ENCODE data around the gene IFNA13. TPM values are rescaled to one million over a fixed set of nuclear protein-coding genes. Genes with fewer than 3 reads are reported as not detected.

Gene IFNA13
- total RNA-seq, 3 donors from 2014 or later: not detected

DNA sequence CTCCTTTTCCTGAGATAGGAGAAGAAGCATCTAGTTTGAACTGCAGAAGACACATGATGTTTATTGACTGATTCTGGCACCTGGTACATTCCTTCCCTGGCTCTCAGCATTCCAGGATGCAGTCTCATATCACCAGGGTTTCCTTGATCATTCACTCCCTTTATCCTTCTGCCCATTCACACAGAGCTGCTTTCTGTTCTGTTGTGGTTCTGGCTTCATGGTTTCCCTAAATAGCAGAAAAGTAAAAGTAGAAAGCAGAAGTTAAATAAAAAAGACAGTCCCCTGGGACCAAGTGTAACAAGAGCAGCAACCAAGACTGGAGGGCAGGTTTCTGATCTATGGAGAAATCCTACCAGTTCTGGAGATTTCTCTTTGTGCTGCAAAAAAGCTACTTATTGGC lies 44.2 kb upstream of the IFNA13 start:
- Histone ChIP-seq H3K9me3 (no peaks in the 10 kb centered on the region), H3K27me3 (no peaks in the 10 kb centered on the region), H3K4me1 (no peaks in the 10 kb centered on the region), H3K36me3 (no peaks in the 10 kb centered on the region), H3K4me3 (no peak overlapping the region), H3K27ac (no peak overlapping the region)
- intact Hi-C loops (cut with DNase I; ENCODE audit: low total_unique reads): no loop called here
- DNase-seq (ENCODE audit: low spot score in 2 of 2): no peak
- TF ChIP-seq POLR2A (IDR thresholded peaks at IDR 0.05) (no peak), CTCF (IDR thresholded peaks at IDR 0.05) (no peak), POLR2AphosphoS5 (IDR thresholded peaks at IDR 0.05) (no peak)

DNA sequence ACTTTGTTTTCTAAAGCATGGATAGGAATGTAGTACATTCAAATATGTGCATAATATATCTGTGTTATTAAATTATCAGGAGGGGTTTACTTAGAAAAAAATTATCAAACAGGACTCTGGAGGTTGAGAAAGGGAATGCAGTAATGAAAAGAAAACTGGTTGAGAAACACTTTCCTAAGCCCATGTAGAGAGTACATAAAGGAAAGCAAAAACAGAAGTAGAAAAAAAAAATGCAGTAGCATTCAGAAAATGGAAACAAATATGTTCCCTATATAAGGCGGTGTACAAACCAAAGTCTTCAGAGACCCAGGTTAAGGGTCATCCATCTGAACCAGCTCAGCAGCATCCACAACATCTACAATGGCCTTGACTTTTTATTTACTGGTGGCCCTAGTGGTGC lies 41.0 kb upstream of the IFNA13 start, which contains the start of gene IFNA8:
Gene IFNA8 (plus strand): TSS at position 301 of the 400 bp plus-strand sequence. CDS start 60 bp downstream, at position 361.
- H3K36me3 ChIP-seq: no peaks in the 10 kb centered on the region
- TF ChIP-seq POLR2AphosphoS5 (IDR thresholded peaks at IDR 0.05): no peak
- no peak for TF ChIP-seq CTCF (IDR thresholded peaks at IDR 0.05)
- TF ChIP-seq POLR2A (IDR thresholded peaks at IDR 0.05): no peak
- no peaks in the 10 kb centered on the region for H3K4me1 ChIP-seq
- DNase-seq (ENCODE audit: low spot score in 2 of 2): no peak
- H3K27ac ChIP-seq: no peak within 1 kb of the TSS
- intact Hi-C loops (cut with DNase I; ENCODE audit: low total_unique reads): no loop called here
- H3K9me3 ChIP-seq: no peaks in the 10 kb centered on the region
- no peak within 1 kb of the TSS for H3K4me3 ChIP-seq
- H3K27me3 ChIP-seq: no peaks in the 10 kb centered on the region

DNA sequence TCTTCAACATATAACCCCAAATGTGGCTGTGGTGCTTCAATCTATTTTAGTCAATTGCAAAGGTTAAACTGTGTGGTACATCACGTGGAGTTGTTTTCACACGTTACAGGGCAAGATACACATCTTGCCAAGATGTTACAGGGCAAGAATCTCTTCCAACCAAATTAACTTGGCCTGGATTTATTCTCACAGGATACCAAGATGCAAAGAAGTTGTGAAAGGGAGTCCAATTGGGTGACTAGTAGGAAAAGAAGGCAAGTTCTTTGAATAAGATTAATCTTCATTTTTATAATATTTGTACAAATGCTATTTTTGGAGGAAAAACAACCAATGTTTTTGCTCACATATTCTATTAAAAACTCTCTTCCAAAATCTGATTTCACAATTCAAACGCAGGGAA lies 36.3 kb upstream of the IFNA13 start:
- H3K36me3 ChIP-seq: no peaks in the 10 kb centered on the region
- no peaks in the 10 kb centered on the region for H3K9me3 ChIP-seq
- no peak overlapping the region for H3K27ac ChIP-seq
- H3K4me3 ChIP-seq: no peak overlapping the region
- TF ChIP-seq POLR2AphosphoS5 (IDR thresholded peaks at IDR 0.05): no peak
- TF ChIP-seq CTCF (IDR thresholded peaks at IDR 0.05): no peak
- TF ChIP-seq POLR2A (IDR thresholded peaks at IDR 0.05): no peak
- intact Hi-C loops (cut with DNase I; ENCODE audit: low total_unique reads): no loop called here
- peaks cover 0 to 4% of the 10 kb centered on the region in 2 donors for H3K4me1 ChIP-seq
- DNase-seq (ENCODE audit: low spot score in 2 of 2): no peak
- peaks cover 0 to 31% of the 10 kb centered on the region in 2 donors for H3K27me3 ChIP-seq

DNA sequence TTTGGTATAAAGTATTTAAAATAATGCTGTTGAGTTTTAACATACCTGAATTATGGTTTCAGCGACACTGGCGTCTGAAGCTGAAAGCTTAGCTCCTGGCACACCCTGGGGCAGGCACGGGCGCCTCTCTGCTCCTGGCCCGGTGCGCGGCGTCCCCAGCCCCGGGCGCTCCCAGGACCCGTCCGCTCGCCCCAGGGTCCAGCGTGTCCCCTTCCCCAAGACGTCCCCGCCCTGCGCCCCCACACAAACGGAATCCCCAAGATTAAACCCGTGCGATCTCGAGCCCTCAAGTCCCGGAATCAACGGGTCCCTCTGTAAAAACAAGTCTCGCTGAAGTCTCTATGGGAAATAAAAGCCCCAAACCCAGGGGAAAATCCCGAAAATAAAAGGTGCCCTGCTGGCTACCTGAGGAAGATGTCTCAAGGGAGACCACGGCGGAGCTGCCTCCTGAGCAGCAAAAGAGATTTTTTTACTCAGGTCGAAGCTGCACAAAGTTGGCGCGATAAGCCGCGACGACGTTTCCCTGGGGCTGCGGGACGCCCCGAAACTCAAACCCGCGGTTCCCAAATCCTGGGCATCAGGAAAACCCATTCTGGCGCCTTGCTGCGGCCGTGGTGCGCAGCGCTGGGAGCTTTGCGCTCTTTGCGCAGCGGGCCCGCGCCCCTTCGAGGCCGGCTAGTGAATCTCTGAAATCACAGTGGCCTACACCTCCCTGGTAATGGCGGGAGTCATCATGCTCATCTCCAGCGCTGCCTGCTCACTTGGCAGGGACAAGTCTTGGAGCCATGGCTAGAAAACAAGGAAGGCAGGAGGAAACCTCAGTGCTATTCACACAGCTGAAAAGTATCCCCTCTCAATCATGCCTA lies 34.8 kb upstream of the IFNA13 start:
- DNase-seq (ENCODE audit: low spot score in 2 of 2): no peak
- H3K36me3 ChIP-seq: no peaks in the 10 kb centered on the region
- H3K27ac ChIP-seq: no peak overlapping the region
- peaks cover 0 to 4% of the 10 kb centered on the region in 2 donors for H3K4me1 ChIP-seq
- intact Hi-C loops (cut with DNase I; ENCODE audit: low total_unique reads): no loop called here
- H3K27me3 ChIP-seq: peaks cover 0 to 38% of the 10 kb centered on the region in 2 donors
- no peaks in the 10 kb centered on the region for H3K9me3 ChIP-seq
- TF ChIP-seq POLR2A (IDR thresholded peaks at IDR 0.05) (no peak), POLR2AphosphoS5 (IDR thresholded peaks at IDR 0.05) (no peak), CTCF (IDR thresholded peaks at IDR 0.05) (no peak)
- H3K4me3 ChIP-seq: peak overlapping the region; percentile 6 to 54 (median 19)

DNA sequence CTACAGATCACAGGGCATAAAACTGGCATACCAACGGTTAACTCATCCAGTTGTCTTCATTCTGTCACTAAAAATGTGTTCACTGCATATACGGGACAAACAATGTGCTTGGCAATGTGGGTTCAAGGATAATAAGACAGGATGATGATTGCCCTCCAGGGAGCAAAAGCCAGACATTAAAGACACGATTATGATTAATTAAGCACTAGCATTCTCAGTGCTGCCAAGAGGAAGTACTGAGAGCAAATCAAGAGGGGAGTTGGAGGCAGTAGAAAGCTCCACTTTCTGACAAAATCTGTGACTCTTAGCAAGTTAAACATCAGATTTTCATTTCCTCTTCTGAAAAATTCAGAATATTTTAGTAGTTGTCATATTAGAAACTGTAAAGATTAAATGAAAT lies 32.1 kb upstream of the IFNA13 start:
- Histone ChIP-seq H3K4me1 (peaks cover 0 to 4% of the 10 kb centered on the region in 2 donors), H3K4me3 (no peak overlapping the region), H3K27ac (no peak overlapping the region), H3K27me3 (peaks cover 0 to 59% of the 10 kb centered on the region in 2 donors), H3K9me3 (no peaks in the 10 kb centered on the region), H3K36me3 (no peaks in the 10 kb centered on the region)
- TF ChIP-seq POLR2A (IDR thresholded peaks at IDR 0.05) (no peak), CTCF (IDR thresholded peaks at IDR 0.05) (no peak), POLR2AphosphoS5 (IDR thresholded peaks at IDR 0.05) (no peak)
- no peak for DNase-seq (ENCODE audit: low spot score in 2 of 2)
- intact Hi-C loops (cut with DNase I; ENCODE audit: low total_unique reads): loop anchor here (5.0 kb wide), 1 partner anchor 73 kb away; no protein-coding TSS in a partner anchor

Data from breast epithelium (tissue), 4 donors.